Activated CD8-positive, alpha-beta memory T cell treated with anti-CD3 and anti-CD28 coated beads for 48 hours (primary cell): ENCODE measurements around the gene FTO.

Experiments used
- DNase-seq, 3 experiments: peaks; one replicate each; pipeline ENCODE4 v3.0.0-alpha.2; 2020; ENCODE audit warnings: low read depth in 2 of 3, low spot score in 2 of 3

Gene FTO

GRCh38 chr16:53780051-53780450 is 76.1 kb downstream of the FTO start:
- no peak for DNase-seq

- DNase-seq, result no peak
These were observed 77.2 kb downstream of the FTO start for GRCh38 chr16:53781023-53781605.

- no peak for DNase-seq
These were observed 78.2 kb downstream of the FTO start for GRCh38 chr16:53782148-53782547.

GRCh38 chr16:53784291-53784690 is 80.3 kb downstream of the FTO start:
- no peak for DNase-seq

- no peak for DNase-seq
These were observed 81.1 kb downstream of the FTO start for GRCh38 chr16:53785044-53785443.

GRCh38 chr16:53785916-53786315 is 82.0 kb downstream of the FTO start:
- DNase-seq, result no peak

GRCh38 chr16:53787423-53787822 is 83.5 kb downstream of the FTO start:
- no peak for DNase-seq

GRCh38 chr16:53789137-53789536 is 85.2 kb downstream of the FTO start:
- DNase-seq, result no peak

GRCh38 chr16:53792161-53792951 is 88.4 kb downstream of the FTO start:
- no peak for DNase-seq

- no peak for DNase-seq
These were observed 99.5 kb downstream of the FTO start for GRCh38 chr16:53803451-53803850.

- DNase-seq, result no peak
These were observed 100.0 kb downstream of the FTO start for GRCh38 chr16:53803998-53804397.

- DNase-seq, result no peak
These were observed 100.5 kb downstream of the FTO start for GRCh38 chr16:53804467-53804866.

GRCh38 chr16:53805113-53805512 is 101.2 kb downstream of the FTO start:
- DNase-seq, result no peak

- no peak for DNase-seq
These were observed 101.8 kb downstream of the FTO start for GRCh38 chr16:53805752-53806151.

GRCh38 chr16:53809088-53809932 is 105.4 kb downstream of the FTO start:
- no peak for DNase-seq

GRCh38 chr16:53812914-53813313 is 109.0 kb downstream of the FTO start:
- DNase-seq, result no peak

- DNase-seq, result no peak
These were observed 110.8 kb downstream of the FTO start for GRCh38 chr16:53814801-53815200.

- no peak for DNase-seq
These were observed 112.4 kb downstream of the FTO start for GRCh38 chr16:53816211-53816836.

- no peak for DNase-seq
These were observed 113.3 kb downstream of the FTO start for GRCh38 chr16:53817117-53817755.

GRCh38 chr16:53817812-53818550 is 114.0 kb downstream of the FTO start:
- no peak for DNase-seq
